GM21786 (cell line): Measurements from ENCODE around the gene OR2V1.
"Not testable (repeated sequence)": the region's sequence is repeated elsewhere in the genome, so short reads cannot be mapped to it uniquely, and the experiment has no call there.

Source experiments
- ATAC-seq: cut with Tn5 transposase; IDR thresholded peaks from one replicate; pipeline ENCODE4 v1.9.1; 2021; ENCODE audit not compliant: unreplicated experiment

OR2V1 gene

GRCh38 chr5:181105391-181106025, 25.5 kb downstream of the OR2V1 start:
- ATAC-seq, result no peak

- not testable (repeated sequence) for ATAC-seq
These were observed 26.2 kb downstream of the OR2V1 start for GRCh38 chr5:181104606-181105390.

- not testable (repeated sequence) for ATAC-seq
These were observed 26.8 kb downstream of the OR2V1 start for GRCh38 chr5:181104259-181104568.

GRCh38 chr5:181101930-181102674, 28.9 kb downstream of the OR2V1 start:
- ATAC-seq, result not testable (repeated sequence)

- not testable (repeated sequence) for ATAC-seq
These were observed 29.8 kb downstream of the OR2V1 start for GRCh38 chr5:181101030-181101641.

GRCh38 chr5:181100121-181100875, 30.7 kb downstream of the OR2V1 start:
- ATAC-seq, result no peak

- no peak for ATAC-seq
These were observed 31.3 kb downstream of the OR2V1 start for GRCh38 chr5:181099602-181100086.

- ATAC-seq, result no peak
These were observed 32.0 kb downstream of the OR2V1 start for GRCh38 chr5:181098762-181099601.

- ATAC-seq, result not testable (repeated sequence)
These were observed 33.0 kb downstream of the OR2V1 start for GRCh38 chr5:181097759-181098491.

GRCh38 chr5:181097383-181097753, 33.6 kb downstream of the OR2V1 start:
- not testable (repeated sequence) for ATAC-seq

GRCh38 chr5:181096721-181097382, 34.1 kb downstream of the OR2V1 start:
- ATAC-seq, result not testable (repeated sequence)

- ATAC-seq, result not testable (repeated sequence)
These were observed 35.8 kb downstream of the OR2V1 start for GRCh38 chr5:181095162-181095561.

- no peak for ATAC-seq
These were observed 38.5 kb downstream of the OR2V1 start for GRCh38 chr5:181092428-181092827.

- ATAC-seq, result no peak
These were observed 42.7 kb downstream of the OR2V1 start for GRCh38 chr5:181088289-181088688.

- ATAC-seq, result no peak
These were observed 43.7 kb downstream of the OR2V1 start for GRCh38 chr5:181087309-181087708.

- ATAC-seq, result no peak
These were observed 44.1 kb downstream of the OR2V1 start for GRCh38 chr5:181086884-181087205.

GRCh38 chr5:181086026-181086883, 44.7 kb downstream of the OR2V1 start:
- ATAC-seq, result no peak
